DMS53 (cell line): ENCODE measurements around the gene SPSB3.

Experiments used
- DNase-seq: peaks from one replicate; lab custom pipeline; 2025; lab: John Stamatoyannopoulos, UW

SPSB3 gene

GRCh38 chr16:1788708-1789100 lies 6.3 kb upstream of the SPSB3 start:
- DNase-seq, result no peak

- no peak for DNase-seq
Measured at GRCh38 chr16:1788095-1788707, 5.8 kb upstream of the SPSB3 start.

DNA sequence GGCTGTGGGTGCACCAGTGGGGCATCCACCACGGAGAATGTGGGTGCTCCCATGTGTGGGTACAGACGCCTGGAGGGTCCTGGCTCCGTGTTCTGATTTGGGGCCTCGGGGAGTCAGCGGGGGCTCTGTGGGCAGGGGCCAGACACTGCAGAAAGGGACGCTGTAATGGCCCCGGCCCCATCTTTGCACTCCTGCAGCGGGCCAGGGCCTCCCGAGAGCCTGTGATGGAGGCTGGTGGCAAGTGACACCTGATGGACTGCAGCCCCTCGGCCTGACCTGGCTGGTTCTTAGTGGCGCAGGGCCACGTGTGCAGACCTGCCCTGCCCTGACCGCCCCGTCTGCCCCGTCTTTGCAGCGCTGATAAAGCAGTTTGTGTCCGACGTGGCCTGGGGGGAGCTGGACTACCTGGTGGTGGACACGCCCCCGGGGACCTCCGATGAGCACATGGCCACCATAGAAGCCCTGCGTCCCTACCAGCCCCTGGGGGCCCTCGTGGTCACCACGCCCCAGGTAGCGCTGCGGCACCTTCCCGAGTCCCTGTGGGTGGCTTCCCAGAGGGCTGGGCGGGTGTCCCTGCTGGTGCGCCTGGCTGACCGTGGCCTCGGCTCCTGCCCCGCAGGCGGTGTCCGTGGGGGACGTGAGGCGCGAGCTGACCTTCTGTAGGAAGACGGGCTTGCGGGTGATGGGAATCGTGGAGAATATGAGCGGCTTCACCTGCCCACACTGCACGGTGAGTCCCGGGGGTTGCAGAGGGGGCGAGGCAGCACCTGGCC lies 5.1 kb upstream of the SPSB3 start:
- DNase-seq, result no peak

DNA sequence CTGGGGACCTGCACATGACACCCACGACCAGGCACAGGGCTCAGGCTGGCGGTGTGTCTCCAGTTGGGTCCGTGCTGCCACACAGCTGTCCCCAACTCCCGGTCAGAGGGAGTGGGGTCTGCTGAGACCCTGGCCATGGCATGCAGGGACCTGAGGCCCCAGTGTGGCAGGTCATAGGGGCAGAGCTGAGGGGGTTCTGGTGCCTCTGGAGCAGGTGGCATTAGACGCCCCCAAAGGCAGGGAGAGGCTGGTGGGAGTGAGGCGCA lies 4.6 kb upstream of the SPSB3 start:
- no peak for DNase-seq

- DNase-seq, result no peak
Measured at GRCh38 chr16:1786242-1787055, 4.1 kb upstream of the SPSB3 start.

GRCh38 chr16:1785846-1786170 lies 3.4 kb upstream of the SPSB3 start:
- no peak for DNase-seq

DNA sequence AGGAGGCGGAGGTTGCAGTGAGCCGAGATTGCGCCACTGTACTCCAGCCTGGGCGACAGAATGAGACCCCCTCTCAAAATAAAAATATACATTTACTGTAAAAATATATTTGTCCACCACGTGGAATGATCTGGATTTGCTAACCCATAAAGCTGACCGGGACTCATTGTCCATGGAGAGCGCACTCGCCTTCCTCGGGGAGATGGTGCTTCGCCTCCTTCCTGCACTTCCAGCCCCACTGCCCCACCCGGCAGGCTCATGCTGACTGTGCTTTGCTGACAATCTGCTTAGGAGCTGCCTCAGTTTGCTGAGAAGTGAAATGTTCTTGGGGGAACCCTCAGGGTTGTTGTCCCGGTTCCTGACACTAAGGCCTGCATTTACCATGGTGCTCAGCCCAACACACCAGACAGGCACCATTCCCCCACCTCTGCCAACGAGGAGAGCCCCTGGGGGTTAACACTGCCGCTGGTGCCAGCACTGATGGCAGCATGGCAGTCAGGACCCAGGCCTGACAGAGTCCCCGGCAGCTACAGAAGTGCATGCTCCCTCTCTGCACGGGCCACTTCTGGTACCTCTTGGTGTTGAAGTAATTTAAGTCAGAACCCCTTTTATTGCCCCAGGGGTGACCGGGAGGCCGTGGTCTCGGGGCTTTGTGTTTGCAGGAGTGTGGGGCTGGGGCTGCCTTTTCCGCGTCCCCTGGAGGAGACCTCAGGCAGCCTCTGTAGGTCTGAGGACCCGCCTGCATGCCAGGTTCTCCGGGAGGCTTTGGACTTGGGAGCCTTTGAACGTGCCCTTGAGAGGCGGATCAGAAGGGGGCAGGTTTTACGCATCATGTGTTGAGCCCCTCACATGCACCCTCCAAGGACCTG lies 2.8 kb upstream of the SPSB3 start:
- DNase-seq, result no peak

DNA sequence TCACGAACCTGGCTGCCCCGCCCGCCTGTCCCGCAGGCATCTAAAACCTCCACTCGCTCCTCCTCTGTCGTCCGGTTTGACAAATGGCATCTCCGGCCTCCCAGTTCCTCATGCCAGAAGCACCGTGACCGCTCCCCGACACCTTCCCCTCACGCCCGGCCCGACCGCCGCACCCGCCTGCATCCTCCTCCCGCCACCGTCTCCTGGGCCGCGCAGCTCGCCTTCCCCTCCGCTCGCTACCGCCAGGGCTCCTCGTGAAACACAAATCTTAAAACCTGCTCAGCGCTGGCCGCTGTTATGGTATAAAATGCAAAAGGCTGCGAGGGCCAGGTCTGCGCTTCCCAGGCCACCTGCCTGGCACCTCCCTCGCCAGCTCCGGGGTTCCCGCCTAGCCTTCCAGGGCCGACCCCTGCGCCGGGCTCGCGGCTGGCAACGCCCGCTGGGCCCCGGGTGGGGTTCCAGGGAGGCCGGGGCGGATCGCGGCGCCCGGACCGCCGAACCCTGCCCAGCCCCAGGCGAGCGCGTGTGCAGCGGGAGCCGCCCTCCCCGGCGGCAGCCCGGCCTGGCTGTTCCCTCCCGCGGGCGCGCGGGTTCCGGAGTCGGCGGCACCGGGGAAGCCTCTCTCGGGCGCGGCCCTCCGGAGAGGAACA lies 488 bp downstream of the SPSB3 start:
- peak; percentile 67 for DNase-seq

DNA sequence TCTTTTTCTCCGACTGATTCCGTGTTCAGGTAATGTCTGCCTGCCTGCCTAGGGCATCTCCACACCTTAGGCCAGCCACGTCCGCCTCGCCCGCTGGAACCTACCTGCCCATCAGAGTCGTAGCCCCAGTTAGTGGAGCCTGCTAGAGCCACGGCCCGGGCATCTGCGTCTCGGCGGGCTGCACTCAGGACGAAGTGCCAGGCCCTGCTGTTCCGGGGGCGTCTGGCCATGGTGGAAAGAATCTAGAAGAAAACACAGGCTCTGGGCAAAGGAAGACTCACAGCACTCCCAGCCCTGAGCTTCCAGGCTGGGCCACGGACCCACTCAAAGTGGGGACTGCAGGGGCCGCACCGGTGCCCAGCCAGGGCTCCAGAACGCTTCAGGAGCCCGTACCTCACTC lies 1.1 kb downstream of the SPSB3 start:
- DNase-seq, result no peak

DNA sequence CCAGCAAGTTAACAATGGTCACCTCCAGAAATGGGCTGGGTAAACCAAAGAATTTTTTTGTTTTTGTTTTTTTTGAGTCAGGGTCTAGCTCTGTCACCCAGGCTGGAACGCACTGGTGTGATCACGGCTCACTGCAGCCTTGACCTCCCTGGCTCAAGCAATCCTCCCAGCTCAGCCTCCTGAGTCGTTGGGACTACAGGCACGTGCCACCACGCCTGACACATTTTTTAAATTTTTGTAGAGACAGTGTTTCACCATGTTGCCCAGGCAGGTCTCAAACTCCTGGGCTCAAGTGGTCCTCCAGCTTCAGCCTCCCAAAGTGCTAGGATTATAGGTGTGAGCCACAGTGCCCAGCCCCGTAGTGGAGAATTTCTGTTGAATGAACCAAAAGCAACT lies 1.7 kb downstream of the SPSB3 start:
- no peak for DNase-seq

GRCh38 chr16:1779741-1780676 lies 2.4 kb downstream of the SPSB3 start:
- no peak for DNase-seq

DNA sequence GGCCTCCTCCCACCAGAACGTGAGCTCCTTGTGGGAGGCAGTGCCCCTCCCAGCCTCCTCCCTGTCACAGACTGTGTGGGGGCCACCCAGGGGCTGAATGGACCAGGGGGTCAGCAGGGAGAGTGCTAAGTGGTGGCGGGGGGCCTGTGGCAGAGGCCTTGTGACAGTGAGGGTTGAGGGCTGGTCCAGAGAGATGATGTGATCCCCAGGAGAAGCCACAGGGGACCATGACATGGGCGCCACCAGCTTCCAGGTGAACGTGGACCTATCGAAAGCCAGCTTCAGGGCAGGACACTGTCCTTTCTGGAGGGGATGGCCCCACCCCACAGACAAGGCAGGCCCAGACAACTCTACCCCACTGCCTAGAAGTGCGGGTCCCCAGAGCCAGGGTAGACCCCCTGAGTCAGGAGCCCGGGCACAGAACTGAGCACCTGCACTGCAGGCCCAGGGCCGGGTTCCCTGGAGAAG lies 3.1 kb downstream of the SPSB3 start:
- no peak for DNase-seq

- DNase-seq, result no peak
Measured at GRCh38 chr16:1778200-1779179, 3.9 kb downstream of the SPSB3 start.

- DNase-seq, result peak; percentile 20
Measured at GRCh38 chr16:1777375-1778199, 4.8 kb downstream of the SPSB3 start.

GRCh38 chr16:1776991-1777374 lies 5.4 kb downstream of the SPSB3 start:
- DNase-seq, result no peak

DNA sequence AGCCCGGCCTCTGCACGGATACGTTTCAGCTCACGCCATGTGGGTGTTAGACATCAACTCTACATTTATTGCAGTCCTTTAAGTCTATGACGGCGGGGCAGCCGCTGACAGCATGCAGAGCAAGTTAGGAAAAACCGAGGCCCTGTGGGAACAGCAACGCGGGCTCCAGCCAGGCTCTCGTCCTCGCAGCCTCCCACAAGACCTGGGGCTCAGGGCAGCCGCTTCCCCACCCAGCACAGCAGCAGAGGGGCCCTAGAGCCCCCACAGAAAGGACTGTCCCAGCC lies 5.8 kb downstream of the SPSB3 start:
- DNase-seq, result no peak

DNA sequence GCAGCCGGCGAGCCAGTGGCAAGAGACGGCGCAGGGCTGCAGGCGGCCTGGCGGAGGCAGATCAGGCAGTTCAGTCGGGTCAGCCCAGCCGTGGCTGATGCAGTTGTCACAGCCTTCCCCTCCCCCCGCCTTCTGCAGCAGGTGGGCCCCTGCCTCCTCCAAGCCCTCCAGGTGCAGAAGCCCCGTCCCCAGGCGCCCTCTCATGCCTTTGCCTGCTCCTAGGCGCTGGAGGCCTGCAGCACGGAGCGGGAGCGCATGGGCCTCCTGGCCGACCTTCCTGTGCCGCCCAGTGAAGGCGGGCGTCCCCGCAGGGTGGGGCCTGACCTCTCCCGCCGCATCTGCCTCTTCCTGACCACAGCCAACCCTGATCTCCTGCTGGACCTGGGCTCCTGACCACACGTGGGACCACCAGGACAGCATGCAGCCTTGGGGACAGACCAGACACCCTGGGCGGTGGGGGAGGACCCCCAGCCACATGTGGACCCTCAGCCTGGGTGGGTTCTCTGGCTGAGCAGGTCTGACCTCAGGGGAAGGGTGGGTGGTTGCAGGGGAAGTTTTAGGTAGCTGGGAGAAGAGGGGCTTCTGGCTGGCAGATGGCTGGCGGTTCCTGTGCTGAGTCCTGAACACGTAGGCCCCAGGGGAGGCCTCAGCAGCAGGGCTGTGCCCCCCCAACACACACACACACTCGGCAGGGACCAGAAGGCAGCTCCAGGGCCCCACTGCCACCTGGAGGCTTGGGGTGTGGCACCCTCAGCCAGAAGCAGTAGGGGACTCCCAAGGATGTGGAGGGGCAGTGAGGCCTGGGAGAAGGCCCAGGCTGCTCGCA lies 6.3 kb downstream of the SPSB3 start:
- no peak for DNase-seq
